ENCODE results near the gene CHAMP1.
"Not testable (repeated sequence)": the region's sequence is repeated elsewhere in the genome, so short reads cannot be mapped to it uniquely, and the experiment has no call there.

CHAMP1 gene

GRCh38 chr13:114334305-114335053, 20.2 kb downstream of the CHAMP1 start:
- peak; percentile 4 for DNase-seq

GRCh38 chr13:114336457-114336856, 22.2 kb downstream of the CHAMP1 start:
- DNase-seq, result not testable (repeated sequence)

GRCh38 chr13:114338959-114339358, 24.7 kb downstream of the CHAMP1 start:
- no peak for DNase-seq

GRCh38 chr13:114339857-114340534, 25.7 kb downstream of the CHAMP1 start:
- DNase-seq, result peak; percentile 64

- DNase-seq, result no peak
These were observed 26.9 kb downstream of the CHAMP1 start for GRCh38 chr13:114341003-114341777.

- not testable (repeated sequence) for DNase-seq
These were observed 33.0 kb downstream of the CHAMP1 start for GRCh38 chr13:114347256-114347655.

- DNase-seq, result peak; percentile 25
These were observed 38.5 kb downstream of the CHAMP1 start for GRCh38 chr13:114352763-114353162.

- DNase-seq, result not testable (repeated sequence)
These were observed 39.1 kb downstream of the CHAMP1 start for GRCh38 chr13:114353382-114353781.
